ENCODE measurements around the gene GALNT18.

GALNT18 gene

GRCh38 chr11:11574373-11575287 is 47.2 kb downstream of the GALNT18 start:
- Histone ChIP-seq H3K27ac (ENCODE audit: extremely low read depth, low read depth, low read length) (no peak overlapping the region), H3K36me3 (ENCODE audit: control insufficient read depth in 2 of 2, insufficient read depth in 1 of 2, low read length in 2 of 2) (no peaks in the 10 kb centered on the region), H3K9me3 (ENCODE audit: control insufficient read depth, insufficient read depth, low read depth, low read length) (no peaks in the 10 kb centered on the region), H3K4me3 (ENCODE audit: low read depth, low read length) (no peak overlapping the region), H3K4me1 (ENCODE audit: control insufficient read depth, insufficient read depth, low read length) (no peaks in the 10 kb centered on the region)
- ChIA-PET CTCF (no interaction called here), POLR2A (no interaction called here)
- no peak for TF ChIP-seq ZNF677 (tag by site-specific recombination; IDR thresholded peaks at IDR 0.05)
- TF ChIP-seq ZNF843 (tag by site-specific recombination; IDR thresholded peaks at IDR 0.05), result no peak
- no peak for TF ChIP-seq HOXC10 (CRISPR knock-in tag; IDR thresholded peaks at IDR 0.05)
- TF ChIP-seq PRDM1 (tag by site-specific recombination; IDR thresholded peaks at IDR 0.05), result no peak
- TF ChIP-seq ZBTB11 (tag by site-specific recombination; conservative IDR thresholded peaks at IDR 0.05; ENCODE audit: low read depth), result no peak
- TF ChIP-seq ZNF48 (tag by site-specific recombination; IDR thresholded peaks at IDR 0.05), result no peak
- no peak for TF ChIP-seq ZFP3 (tag by site-specific recombination; IDR thresholded peaks at IDR 0.05; ENCODE audit: low read depth)
- no peak for TF ChIP-seq ZNF148 (tag by site-specific recombination; IDR thresholded peaks at IDR 0.05; ENCODE audit: borderline replicate concordance)
- TF ChIP-seq ZNF2 (tag by site-specific recombination; IDR thresholded peaks at IDR 0.05), result no peak
- TF ChIP-seq ZNF513 (tag by site-specific recombination; IDR thresholded peaks at IDR 0.05), result no peak
- no peak for TF ChIP-seq ZBTB17 (tag by site-specific recombination; IDR thresholded peaks at IDR 0.05)
- TF ChIP-seq AEBP2 (tag by site-specific recombination; IDR thresholded peaks at IDR 0.05; ENCODE audit: borderline replicate concordance), result no peak
- TF ChIP-seq HIC1 (tag by site-specific recombination; IDR thresholded peaks at IDR 0.05), result no peak
- no peak for TF ChIP-seq HOXA7 (CRISPR knock-in tag; IDR thresholded peaks at IDR 0.05; ENCODE audit: borderline replicate concordance)
- no peak for TF ChIP-seq BCL11B (tag by site-specific recombination; IDR thresholded peaks at IDR 0.05; ENCODE audit: low read depth)
- no peak for TF ChIP-seq ZNF488 (tag by site-specific recombination; IDR thresholded peaks at IDR 0.05)
- TF ChIP-seq ZNF610 (tag by site-specific recombination; IDR thresholded peaks at IDR 0.05; ENCODE audit: borderline replicate concordance), result no peak
- no peak for TF ChIP-seq ZNF302 (tag by site-specific recombination; IDR thresholded peaks at IDR 0.05; ENCODE audit: low read depth)
- no peak for TF ChIP-seq ZNF155 (tag by site-specific recombination; IDR thresholded peaks at IDR 0.05)
